ENCODE data around the gene AMMECR1.

Gene AMMECR1

DNA sequence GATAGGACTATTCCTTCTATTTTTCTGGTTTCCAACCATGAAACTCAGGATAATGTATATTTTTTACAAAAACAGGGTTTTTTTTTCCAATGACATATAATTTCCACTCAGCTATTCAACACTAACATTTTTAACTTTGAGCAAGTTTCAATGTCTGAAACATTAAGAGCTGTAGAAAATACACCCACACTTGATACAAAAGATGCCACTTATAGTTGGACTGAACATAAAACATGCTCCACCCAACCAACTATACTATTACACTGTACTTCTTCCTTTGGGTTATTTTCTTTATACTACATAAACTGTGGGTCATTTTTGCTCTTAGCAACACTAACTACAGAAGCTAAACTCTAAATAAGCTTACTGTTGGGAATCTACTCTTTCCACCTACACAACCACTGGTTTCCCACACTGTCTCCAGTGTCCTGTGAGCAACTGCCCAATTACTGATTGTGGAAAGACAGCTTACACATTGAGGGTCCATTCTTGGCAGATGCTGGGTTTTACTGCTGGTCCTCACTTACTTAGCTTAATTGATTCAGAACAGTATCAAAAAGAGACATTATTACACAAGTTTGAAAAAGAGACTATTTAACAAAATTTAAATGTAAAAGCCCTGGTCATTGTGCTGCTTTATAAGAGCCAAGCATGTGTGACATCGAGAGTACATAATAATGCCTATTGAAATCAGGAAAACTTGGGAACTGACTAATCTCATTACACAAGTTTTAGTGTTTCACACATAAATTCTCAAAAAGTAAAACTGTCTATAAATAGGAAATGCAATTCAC, 6.3 kb downstream of the AMMECR1 start:
- DNase-seq (ENCODE audit: low read depth) = no peak

DNA sequence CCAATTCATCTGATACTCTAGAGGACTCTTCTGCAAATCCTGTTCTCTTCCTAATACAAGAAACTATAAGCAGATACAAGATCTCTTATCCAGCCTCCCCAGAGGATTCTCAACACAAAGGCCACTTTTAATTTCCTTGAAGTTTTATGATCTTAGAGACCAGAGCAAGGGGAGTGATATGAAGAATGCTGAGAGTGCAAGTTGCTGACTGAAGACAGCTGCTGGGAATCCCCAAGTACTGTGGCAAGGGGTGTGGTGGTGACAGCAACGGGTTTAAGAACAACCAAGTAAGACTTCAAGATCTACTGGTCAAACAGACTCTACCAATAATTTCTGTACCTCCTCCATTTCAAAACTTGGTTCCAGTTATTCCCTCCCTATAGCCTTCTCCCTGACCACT, 7.0 kb downstream of the AMMECR1 start:
- DNase-seq (ENCODE audit: low read depth) = peak; percentile 9

DNA sequence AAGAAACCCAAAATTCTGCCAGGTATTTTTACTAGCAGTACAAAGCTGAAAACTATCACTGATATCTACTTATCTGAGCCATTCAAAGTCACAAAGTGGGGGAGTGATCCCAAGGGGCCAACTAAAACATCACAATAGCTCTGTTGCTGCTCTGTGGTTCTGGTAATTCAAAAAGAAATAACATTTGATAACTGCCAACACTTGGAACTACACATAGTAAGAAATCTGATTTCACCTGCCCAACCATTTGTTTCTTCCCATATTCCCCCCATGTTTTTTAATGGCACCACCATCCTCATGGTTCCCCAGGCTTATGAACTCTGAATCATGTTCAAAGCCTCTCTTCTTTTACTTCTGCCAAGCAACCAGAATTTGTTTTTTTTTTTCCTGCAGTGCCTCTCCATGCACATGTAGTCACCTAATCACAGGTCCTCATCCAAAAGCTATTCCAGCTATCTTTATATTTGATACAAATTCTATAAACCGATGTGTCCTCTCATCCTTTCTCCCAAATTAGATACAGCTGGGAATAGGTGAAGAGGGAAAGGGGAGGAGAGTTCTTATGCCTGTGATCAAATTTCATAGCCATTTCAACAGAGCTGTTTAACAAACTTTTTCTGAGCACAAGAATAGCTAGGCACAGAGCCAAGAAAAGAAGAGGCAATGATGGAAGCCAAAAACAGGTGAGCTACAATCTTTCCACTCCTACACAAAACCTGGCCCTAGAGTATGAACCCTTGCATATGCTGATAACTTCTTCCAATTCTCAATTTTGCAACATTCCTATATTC, 7.7 kb downstream of the AMMECR1 start:
- DNase-seq (ENCODE audit: low read depth) = peak; percentile 24

DNA sequence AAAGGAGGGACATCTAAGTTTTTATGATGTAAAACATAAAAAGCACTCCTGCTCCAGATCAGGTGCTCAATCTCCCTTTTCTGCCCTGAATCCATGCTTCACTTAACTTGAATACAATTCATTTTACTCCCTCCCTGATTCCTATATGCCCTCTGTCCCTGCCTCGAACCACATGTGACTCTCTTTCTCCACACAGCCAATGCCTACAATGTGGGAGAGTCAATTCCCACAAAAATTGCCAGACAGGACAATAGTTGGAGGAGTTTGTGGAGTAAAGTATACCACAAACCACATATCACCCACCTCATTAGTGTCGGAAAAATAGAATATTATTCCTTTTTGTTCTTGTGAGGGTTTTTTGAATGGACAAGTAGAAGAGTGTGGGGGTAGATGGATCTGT, 9.7 kb downstream of the AMMECR1 start:
- DNase-seq (ENCODE audit: low read depth) = no peak

DNA sequence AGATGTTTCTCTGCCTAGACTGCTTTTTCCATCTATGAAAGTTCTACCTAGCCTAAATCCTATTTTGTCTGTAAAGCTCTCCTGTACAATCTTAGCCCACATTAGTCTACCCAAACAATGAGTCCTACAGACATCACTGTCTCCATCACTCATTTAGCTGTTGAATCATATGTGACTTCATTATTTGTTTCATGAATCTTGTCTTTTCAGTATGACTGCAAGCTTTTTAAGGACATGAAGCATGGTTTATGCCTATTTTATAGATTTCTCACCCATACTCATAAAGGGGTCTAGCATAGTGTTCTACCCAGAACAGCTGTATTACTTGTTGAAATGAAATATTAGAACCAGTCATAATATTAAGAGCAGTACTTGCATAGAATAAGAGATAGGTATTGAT, 13.0 kb downstream of the AMMECR1 start:
- DNase-seq (ENCODE audit: low read depth) = no peak

DNA sequence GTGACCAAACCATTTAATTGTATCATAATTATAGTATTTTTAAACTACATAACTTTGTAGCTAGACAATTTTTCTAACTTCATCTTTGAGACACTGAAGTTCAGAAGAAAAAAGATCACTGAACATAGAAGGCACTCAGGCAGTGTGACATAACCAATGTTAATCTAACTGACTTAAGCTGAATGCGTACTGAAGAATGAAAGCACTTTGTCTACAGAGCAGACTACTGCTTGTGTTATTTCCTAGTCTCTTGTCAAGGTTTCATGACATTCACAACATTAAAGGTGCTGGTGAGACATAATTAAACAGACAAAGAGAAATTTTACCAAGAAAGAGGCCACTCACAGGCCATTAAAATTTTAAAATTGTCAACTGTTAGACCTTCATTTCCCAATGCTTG, 13.5 kb downstream of the AMMECR1 start:
- no peak for DNase-seq (ENCODE audit: low read depth)

DNA sequence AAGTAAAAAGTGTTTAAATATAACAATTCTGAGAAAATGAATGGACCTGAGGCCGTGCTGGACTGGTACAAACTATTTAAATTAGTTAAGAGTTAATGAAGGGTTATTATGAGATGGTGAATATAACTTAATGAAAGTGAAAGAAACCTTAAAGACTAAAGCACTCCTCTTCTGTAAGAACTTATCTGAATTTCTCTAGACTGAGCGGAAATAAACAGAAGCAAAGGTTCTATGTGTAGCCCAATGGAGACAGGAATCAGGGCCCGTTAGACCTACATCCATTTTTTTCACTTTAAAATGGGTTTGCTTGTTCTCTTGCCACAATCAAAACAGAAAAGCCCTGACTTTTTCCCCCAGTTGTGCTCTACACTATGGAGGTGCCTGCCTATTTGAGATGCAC, 14.9 kb downstream of the AMMECR1 start:
- DNase-seq (ENCODE audit: low read depth) = no peak

DNA sequence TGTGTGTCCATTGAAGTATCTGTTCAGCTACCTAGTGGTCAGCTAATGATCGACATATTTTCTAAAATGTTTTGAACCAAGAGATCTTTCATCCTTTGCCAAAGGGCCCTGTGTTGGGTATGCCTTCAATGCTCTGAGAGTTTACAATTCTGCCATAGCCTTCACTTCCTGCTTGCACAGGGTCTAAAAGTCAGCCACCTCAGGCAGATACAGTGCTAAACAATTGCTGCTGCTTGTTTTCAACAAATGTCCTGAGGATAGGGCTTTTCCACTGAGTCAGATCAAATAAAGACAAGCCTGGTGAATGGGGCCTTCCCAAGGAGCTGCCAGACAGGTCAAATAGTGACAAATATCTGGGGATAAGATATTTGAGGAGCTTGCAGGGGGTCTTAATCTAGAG, 16.7 kb downstream of the AMMECR1 start:
- DNase-seq (ENCODE audit: low read depth) = no peak

DNA sequence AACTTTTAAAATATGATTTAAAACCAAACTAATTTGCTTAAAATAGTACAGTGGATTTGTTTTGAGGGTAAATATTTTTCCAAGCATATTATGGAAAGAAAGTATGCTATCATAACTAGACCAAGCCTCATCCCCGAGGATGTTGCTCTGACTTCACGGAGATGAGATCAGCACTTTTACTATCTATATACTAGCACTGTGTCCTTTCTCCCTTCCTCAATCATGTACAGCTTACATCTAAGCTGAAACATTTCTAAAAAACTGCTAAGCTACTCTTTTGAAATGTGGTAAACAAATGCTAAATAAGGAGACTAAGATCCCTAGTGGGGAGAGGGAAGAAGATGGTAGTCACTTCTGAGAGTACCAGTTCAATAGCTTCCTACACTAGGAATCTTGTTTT, 23.8 kb downstream of the AMMECR1 start:
- no peak for DNase-seq (ENCODE audit: low read depth)

DNA sequence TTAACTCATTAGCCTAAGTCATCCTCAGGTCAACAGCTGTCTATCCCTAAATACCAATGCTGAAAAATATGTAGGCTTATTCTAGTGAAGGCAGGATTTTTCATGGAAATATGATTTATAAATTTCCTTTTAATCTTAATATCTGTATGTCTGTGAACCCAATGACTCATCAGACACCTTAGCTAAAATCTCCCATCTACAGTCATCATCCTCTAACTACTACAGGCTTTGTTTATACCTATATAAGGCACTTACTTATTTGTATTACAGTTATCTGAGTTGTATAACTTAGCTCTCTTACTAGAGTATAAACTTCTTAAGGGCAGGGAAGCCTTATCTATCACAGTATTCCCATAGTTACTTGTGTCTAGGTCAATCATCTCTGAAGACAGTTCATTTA, 24.2 kb downstream of the AMMECR1 start:
- peak; percentile 59 for DNase-seq (ENCODE audit: low read depth)

DNA sequence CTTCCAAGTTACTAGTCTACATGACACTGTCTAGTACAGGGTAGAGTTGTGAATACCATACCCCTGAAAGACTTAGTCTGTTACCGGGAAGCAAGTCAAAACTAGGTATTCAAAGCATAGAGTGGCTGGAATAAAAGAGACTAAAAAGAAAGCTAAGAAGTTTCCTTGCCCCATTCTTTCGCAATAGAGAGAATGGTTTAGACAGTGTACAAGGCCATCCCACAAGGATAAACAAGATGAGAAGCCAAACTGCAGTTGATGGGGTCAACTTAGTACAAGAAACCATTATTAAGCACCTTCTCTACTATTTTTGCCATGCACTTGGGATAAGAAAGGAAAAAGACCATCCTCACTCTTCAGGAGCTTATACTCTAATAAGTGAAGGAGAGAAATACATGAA, 30.3 kb downstream of the AMMECR1 start:
- DNase-seq (ENCODE audit: low read depth) = peak; percentile 73

DNA sequence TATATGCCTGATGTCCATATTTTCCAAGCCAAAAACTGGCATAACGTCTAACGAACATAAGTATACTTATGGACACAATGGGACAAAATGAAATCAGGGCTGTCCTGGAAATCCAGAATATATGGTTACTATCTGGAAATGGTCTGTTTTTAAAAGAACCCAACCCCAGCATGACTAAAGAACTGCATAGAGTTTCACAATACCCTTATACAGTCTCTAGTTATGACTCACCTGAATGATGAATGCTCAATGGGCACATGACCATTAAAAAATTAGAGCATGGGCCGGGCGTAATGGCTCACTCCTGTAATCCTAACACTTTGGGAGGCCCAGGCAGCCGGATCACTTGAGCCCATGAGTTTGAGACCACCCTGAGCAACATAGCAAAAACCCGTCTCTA, 31.8 kb downstream of the AMMECR1 start:
- peak; percentile 84 for DNase-seq (ENCODE audit: low read depth)

DNA sequence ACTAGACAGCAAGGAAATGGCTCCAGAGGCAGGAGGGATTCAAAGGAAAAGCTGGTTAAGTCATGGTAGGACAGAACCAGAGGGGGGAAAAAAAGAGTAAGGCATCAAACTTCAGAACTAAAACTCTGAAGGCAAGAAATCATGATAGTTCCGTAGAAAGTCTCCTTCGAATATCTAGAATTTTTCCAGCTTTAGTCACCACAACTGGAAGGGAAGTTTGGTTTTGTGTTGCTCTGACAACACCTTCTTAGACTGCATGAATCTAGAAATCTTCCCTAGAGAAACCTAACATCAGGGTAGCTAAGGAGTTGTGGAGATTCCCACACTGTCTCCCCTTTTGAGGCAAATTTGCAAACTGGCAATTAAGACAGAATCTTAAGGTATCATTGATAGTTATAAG, 33.7 kb downstream of the AMMECR1 start:
- peak; percentile 86 for DNase-seq (ENCODE audit: low read depth)

DNA sequence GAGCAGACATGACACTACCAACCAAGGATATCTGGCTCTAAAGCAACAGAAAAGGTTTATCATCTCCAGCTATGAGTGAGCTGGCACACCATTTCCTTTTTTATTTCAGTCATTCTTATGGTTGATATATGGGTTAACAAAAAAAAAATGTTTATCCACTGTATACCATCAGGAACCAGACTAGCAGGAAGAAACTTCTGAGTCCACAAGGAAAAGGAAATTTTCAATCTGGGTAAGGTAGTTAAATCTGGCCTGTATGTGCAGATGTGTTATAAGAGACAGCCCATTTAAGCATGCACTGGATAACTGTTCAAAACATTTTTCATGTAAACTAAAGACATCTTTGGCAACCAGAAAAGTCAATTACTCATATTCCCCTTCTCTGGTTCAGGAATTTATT, 35.0 kb downstream of the AMMECR1 start:
- peak; percentile 19 for DNase-seq (ENCODE audit: low read depth)

DNA sequence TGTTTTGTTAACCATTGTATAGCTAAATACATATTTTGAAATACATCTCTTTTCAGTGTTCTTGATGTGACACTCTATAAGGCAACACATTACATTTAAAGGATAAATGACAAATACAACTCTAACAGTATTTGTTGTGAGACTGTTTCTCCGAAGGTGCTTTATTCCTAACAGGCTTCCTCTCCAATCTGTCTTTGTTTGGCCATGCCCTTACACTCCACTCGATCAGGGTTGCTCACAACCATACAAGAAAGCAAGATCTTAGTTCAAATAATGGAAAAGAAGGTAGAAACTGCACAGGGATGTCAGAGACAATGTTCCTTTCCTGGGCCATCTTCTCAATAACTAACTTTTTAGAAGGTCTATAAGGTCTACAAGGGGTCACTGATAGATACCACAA, 36.5 kb downstream of the AMMECR1 start:
- DNase-seq (ENCODE audit: low read depth) = no peak

DNA sequence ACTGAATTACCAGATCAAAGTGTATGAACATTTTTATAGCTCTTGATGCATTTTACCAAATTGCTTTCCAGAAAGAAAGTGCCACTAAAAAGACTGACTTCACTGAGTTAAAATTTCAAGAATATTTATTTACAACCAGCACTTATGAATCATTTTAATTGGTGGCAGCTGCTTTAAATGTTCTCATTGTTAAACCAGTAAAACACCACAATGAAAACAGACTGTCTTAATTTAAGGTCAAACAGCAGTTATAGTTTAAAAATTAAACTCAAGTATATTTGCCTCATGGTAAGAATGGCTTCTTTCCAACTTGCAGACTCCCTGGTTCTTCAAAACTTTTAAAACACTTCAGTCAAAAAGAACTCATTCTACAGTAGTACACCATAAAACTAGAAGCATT, 36.9 kb downstream of the AMMECR1 start:
- no peak for DNase-seq (ENCODE audit: low read depth)

DNA sequence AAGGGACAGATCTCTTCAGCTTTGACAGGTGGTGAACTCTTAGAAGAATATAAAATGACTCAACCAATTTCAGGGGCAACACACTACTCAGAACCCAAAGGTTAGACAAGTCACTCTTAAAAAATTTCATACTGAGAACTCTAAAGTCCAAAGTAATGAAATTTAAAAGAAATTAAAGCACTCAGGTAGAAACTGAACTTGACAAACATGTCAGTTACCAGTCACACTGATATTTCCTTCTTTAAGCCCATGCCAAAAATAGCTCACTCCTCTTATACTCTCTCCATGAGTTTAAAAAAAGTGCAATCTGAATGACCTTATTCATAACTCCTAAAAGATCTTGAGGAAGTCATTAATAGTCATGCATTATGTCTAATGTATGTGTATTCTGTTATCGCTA, 40.3 kb downstream of the AMMECR1 start:
- no peak for DNase-seq (ENCODE audit: low read depth)

DNA sequence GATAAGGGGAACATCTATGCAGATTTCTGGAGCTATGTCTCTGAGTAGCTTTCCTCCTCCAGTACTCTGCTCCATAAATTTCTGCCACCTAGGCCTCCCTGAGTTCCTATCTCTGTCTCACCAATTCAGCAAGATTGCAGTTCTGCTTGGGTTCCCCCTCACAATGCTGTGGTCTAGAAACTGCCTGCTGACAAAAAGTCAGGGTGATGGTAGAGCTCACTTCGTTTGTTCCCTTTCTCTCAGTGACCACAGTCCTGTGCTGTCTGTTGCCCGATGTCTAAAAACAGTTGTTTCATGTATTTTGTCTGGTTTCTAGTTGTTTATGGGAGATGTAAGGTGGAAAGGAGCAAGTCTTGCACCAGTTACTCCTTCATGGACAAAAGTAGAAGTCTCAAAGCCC, 41.1 kb downstream of the AMMECR1 start:
- DNase-seq (ENCODE audit: low read depth) = no peak

DNA sequence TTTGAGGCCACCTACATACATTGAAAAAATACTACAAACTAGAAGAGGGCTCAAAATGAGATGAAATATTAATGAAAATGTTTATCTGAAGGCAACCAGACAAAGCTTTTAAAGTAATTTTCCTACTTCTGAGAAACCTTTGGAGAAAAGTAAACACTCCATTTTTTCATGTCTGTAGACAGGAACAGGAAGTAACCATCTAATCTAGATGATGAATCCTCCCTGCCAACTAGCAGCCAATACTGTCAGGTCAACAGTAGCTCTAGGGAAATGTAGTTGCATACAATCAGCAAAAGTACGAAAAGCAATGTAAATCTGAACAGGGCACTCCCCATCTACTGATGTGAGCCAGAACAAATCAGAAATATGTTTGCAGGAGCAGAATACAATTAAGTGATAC, 49.0 kb downstream of the AMMECR1 start:
- peak; percentile 28 for DNase-seq (ENCODE audit: low read depth)

DNA sequence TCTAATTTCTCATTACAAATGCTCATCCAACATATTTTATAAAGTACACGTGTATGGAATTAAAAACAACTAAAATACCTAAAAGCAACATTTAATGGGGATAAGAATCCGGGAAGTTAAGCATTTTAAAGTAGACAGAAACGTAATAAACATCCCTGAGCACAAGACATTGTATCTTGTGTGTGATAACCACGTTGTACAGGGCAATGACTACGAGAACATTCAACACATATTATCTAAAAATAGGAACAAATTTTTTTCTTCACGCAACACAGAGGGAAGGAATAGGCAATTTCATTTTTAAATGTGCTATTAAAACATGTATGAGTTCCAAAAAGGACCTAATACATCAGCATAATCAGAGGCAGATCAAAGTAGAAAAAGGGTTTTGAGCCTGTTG, 49.5 kb downstream of the AMMECR1 start:
- no peak for DNase-seq (ENCODE audit: low read depth)

DNA sequence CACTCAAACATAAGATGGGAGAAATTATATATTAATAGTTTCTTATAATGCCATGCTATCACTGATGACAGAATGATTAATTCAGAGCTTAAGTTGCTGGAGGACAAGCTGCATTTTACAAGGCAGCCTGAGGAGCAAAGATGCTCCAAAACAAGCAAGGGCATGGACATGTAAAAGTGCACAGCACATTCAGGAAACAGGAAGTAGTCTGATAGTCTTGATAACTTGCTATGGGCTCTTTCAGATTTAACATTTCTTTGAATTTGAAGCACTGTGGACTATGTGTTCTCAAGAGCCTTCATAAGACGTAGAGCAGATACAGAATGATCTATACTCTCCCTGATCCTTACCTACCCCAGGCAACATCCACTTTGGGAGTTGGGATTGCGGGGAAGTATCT, 50.0 kb downstream of the AMMECR1 start:
- no peak for DNase-seq (ENCODE audit: low read depth)

DNA sequence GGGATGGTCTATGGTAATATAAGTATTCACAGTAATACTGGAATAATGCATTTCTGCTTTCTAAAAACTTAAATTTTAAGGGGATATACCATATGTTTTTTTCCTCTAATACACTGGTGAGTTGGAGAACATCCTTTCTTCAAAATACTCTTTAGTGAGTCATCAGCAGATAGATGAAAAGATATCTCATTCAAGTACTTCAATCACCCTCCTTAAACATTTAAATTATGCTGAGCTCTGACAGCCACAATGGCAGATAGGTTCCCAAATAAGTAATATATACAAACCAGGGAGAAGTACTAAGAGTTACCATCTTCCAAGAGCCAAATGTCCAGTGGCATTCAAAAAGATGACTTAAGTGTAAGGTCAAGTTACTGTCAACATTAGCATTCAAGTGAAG, 52.2 kb downstream of the AMMECR1 start:
- DNase-seq (ENCODE audit: low read depth) = peak; percentile 17

DNA sequence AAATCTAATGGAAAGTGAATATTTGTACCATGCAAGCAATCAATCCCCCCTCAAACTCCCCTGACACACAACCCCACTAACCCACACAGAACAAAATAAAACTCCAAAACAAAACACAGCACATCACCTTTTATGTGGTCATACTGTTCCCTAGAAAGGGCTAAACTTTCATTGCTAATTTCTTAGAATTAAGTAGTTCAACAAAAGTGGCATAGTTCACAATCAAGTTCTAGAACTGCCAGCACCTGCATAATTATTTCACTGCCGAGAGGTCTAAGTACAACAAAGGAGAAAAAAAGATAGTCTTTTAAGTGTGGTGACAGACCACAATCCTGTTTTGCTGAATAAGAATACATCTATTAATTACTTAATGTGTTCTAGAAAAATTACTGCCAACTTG, 58.8 kb downstream of the AMMECR1 start:
- DNase-seq (ENCODE audit: low read depth) = no peak

DNA sequence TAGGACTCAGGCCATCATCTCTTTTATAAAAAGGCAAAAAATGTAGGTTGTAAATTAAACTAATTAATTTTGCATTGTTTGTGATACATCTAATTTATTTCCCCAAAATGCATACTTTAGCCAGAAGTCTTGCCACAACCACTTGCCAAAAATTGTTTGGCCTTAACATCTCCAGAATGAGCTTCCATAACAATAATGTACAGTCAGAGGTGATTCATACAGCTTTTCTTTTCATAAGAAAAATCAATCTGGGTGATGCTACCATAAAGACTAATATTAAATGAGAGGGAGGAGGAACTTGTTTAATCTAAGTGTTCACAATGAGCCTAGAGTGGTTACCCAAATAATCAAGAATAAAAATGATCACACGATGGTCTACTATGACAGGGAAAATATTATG, 59.3 kb downstream of the AMMECR1 start:
- DNase-seq (ENCODE audit: low read depth) = peak; percentile 26
